Lower leg skin (tissue), 4 donors: ENCODE results near the gene SOCS1. TPM values are rescaled to one million over a fixed set of nuclear protein-coding genes. Genes with fewer than 3 reads are reported as not detected.
A peak's percentile ranks its signal among the peaks of the same experiment; 100 is the strongest.

Experiments used
- DNase-seq, 2 donors: peaks; one replicate each; pipeline ENCODE4 v3.0.0-alpha.2; 2019; ENCODE audit warnings: low spot score in 2 of 2
- H3K4me3 ChIP-seq: fragments of 200-600 bp; sonication (generic); 2 replicates; pipeline ENCODE4 v1.5.1; 2017; ENCODE audit warnings: mild to moderate bottlenecking, low read depth; ENCODE audit not compliant: poor library complexity, severe bottlenecking
- CTCF ChIP-seq, 3 donors: fragments of 450-650 bp; IDR thresholded peaks; one replicate each; pipeline ENCODE4 v1.5.1; 2016; ENCODE audit warnings: antibody characterized with exemption in 3 of 3, mild to moderate bottlenecking in 3 of 3, moderate library complexity in 2 of 3
- POLR2A ChIP-seq, 2 donors: fragments of 450-650 bp; IDR thresholded peaks; one replicate each; pipeline ENCODE4 v1.6.1; 2016 to 2017; ENCODE audit warnings: antibody characterized with exemption in 2 of 2, mild to moderate bottlenecking in 1 of 2, moderate library complexity in 1 of 2
- WGBS, 2 donors: methylation state at CpG; one replicate each; pipeline ENCODE4 v1.1.5; 2018; 5-methylcytosine and 5-hydroxymethylcytosine counted together
- intact Hi-C: fragments of 100-400 bp; cut with DNase I; formaldehyde crosslinking; loops from one replicate; pipeline ENCODE4 v1.15.0; 2023; ENCODE audit warnings: low total_unique reads
- total RNA-seq, 4 donors: library from RNA; depleted of rRNA; stranded (reverse); fragments of >200 nt; gene quantifications; one replicate each; pipeline ENCODE4 v1.1.0, GENCODE V29; 2016

Gene SOCS1
- total RNA-seq, 4 donors from 2014 or later, result 7.7 to 20.6 (median 10.1) TPM

- TF ChIP-seq CTCF (IDR thresholded peaks at IDR 0.05), result no peak
- no peak for TF ChIP-seq POLR2A (IDR thresholded peaks at IDR 0.05)
- DNase-seq, result peak in 1 of 2 donors; percentile 89
- H3K4me3 ChIP-seq, result no peak overlapping the region
- intact Hi-C loops, result no loop called here
- 65 to 81% methylated on average over 30 to 32 of the region's 35 CpGs for WGBS, 2 donors
Observed at GRCh38 chr16:11232852-11233726, 22.9 kb downstream of the SOCS1 start.

- no peak for DNase-seq
- no peak overlapping the region for H3K4me3 ChIP-seq
- intact Hi-C loops, result no loop called here
- TF ChIP-seq POLR2A (IDR thresholded peaks at IDR 0.05) (no peak), CTCF (IDR thresholded peaks at IDR 0.05) (no peak)
- 89 to 93% methylated on average over 2 of the region's 3 CpGs for WGBS, 2 donors
Observed at GRCh38 chr16:11232302-11232851, 23.6 kb downstream of the SOCS1 start.

DNA sequence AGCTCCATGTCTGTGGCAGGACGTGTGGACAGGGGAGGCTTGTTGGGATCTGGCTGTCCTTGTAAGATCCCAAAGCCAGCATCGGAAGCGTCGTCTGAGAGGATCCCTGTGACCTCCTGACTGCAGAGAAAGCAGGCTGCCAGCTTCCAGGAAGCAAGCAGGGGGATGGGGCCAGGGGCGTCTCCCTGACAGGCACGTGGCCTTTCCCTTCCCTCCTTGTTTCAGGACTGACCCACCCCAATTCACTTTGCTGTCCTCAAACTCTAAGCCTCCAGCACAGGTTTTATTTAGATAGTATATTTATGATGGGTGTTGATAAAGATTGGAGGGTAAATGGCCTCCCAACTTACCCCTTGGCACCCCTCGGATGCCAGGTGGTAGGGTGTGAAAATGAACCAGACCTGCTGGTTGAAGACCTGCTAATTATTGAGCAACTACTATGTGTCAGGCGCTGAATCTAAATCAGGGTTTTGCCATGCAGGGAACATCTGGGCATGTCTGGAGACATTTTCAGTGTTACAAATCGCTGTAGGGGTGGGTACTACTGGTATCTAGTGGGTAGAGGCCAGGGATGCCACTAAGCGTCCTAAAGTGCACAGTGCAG, 24.5 kb downstream of the SOCS1 start:
- 77 to 79% methylated on average over 10 of the region's 10 CpGs for WGBS, 2 donors
- DNase-seq, result no peak
- H3K4me3 ChIP-seq, result no peak overlapping the region
- intact Hi-C loops, result no loop called here
- TF ChIP-seq CTCF (IDR thresholded peaks at IDR 0.05) (no peak), POLR2A (IDR thresholded peaks at IDR 0.05) (no peak)

GRCh38 chr16:11229906-11230305, 26.1 kb downstream of the SOCS1 start:
- WGBS, 2 donors, result 40% methylated on average over 4 of the region's 4 CpGs
- no peak overlapping the region for H3K4me3 ChIP-seq
- DNase-seq, result no peak
- intact Hi-C loops, result no loop called here
- TF ChIP-seq POLR2A (IDR thresholded peaks at IDR 0.05) (no peak), CTCF (IDR thresholded peaks at IDR 0.05) (no peak)

DNA sequence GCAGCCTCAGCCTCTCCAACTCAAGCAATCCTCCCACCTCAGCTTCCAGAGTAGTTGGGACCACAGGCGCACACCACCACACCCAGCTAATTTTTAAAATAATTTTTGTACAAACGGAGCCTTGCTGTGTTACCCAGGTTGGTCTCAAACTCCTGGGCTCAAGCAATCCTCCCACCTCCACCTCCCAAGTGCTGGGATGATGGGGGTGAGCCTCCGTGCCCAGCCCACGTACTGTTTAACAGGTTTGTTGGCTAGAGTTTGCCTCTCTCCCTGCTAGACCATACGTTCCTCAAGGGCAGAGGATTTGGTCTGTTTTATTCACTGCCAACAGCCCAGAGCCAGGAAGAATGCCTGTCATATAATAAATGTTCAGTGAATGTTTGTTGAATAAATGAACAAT, 26.6 kb downstream of the SOCS1 start:
- DNase-seq, result no peak
- no peak overlapping the region for H3K4me3 ChIP-seq
- intact Hi-C loops, result no loop called here
- WGBS, 2 donors, result 62 to 65% methylated on average over 5 of the region's 5 CpGs
- no peak for TF ChIP-seq CTCF (IDR thresholded peaks at IDR 0.05)
- TF ChIP-seq POLR2A (IDR thresholded peaks at IDR 0.05), result no peak
